HG02610 (cell line): ENCODE results near the gene UPK1B.

Experiments
- ATAC-seq: cut with Tn5 transposase; IDR thresholded peaks from one replicate; pipeline ENCODE4 v1.9.1; 2021; ENCODE audit warnings: mild to moderate bottlenecking, moderate library complexity; ENCODE audit not compliant: unreplicated experiment

Gene UPK1B

DNA sequence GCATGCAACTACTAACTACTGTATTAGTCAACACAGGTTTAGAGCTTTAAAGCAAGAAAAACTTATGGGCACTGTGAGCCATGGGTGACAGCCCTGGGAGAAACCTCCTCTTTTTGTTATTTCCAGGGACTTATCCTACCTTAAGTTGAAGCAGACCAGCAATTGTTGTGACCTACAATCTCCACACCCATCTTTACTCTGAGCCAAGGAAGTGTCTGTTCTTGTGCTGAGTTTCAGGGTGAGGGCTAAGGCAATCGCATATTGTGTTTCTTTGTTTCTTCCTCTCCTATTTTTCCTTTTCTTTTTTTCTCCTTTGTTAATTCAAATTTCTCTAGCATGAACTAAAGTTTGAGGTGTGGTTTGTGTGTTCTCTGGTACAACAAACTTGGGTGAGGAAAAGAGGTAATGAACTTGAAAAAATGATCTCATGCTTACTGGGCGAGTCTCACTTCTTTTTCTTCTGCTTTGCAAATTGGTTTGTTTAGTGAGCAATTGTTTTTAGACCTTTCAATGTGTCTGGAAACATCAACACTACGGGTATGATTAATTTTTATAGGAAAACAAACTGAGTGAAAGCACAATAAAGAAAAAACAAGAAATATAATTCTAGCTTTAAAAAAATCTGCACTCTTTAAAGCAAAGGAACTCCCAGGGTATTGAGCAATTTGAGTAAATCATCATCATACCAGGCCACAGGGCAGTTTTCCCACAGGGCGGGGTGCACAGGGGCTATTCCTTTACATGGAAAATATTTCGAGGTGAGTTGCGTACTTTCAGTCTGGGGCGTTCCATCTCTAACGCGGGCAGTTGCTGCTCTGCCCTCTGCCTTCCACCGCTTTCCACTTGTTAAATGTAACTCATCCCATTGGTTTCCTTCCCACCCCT is 2.7 kb downstream of the UPK1B start:
- no peak for ATAC-seq

DNA sequence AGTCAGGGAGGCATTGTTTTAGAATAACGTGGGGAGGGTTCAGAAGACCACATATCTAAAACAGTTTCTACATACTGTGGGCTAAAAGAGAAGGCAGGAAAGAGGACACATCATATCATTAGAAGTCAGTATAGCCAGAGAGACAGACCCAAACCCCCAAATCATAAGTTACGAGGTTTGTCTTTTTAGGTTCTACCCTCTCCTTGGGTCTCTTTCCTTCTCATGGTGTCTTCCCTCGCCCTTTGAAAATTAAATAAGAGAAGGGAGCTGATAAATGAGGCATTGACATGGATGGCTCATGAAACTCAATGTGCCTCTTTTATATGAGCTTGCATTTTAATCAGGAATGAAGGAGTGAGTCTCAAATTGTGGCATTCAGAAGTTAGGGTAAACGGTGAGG is 3.4 kb downstream of the UPK1B start:
- ATAC-seq = no peak

DNA sequence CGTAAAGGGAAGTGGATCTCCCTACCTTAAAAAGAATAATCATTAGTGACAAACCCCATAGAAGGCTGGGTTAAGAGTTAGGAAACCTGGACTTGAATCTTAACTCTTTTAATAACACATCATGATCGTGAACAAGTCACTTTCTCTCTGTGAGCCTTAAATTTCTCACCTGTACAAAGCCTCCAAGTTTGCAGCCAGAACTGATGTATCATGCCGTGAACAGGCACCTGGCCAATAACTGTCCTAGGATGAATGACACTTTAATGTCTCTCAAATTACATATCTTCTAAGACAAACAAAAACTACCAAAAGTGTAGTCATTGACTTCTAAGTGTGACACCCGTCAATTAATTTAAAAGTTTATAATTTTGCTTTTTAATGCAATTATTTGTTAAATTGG is 3.9 kb downstream of the UPK1B start:
- ATAC-seq = no peak

DNA sequence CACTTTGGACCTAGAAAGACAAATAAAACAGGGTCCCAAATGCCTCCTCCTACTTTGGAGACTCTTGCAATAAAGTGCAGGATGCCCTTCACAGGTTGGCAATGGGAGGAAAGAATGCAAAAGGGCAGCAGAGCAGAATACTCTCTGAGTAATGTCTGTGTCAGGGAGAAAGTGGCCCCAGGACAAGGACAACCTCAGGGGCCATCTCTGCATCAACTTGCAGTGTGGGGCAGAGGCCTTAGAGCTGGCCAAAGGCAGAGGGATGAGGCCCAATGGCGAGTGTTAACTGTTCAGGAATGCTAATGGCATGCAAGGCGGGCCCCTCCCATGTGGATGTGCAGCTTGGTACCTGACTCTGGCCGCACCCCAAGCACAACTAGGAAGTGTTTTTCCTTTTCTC is 8.4 kb downstream of the UPK1B start:
- ATAC-seq = no peak

DNA sequence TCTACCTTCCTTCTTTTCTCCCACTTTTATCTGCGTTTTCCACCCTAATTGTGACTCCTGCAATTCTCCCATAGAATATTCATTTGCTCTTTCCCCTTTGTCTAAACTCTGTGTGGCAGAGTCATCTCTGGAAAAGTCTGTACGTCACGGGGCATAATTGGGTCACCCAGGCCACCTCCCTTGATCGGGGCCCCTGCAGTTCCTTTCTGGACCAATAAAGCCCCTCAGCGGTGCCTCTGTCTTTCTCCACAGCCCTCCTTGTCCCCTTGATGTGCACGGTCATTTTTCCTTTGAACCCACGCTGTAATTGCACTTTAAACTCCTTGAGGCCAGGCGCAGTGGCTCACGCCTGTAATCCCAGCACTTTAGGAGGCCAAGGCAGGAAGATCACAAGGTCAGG is 10.7 kb downstream of the UPK1B start:
- no peak for ATAC-seq

DNA sequence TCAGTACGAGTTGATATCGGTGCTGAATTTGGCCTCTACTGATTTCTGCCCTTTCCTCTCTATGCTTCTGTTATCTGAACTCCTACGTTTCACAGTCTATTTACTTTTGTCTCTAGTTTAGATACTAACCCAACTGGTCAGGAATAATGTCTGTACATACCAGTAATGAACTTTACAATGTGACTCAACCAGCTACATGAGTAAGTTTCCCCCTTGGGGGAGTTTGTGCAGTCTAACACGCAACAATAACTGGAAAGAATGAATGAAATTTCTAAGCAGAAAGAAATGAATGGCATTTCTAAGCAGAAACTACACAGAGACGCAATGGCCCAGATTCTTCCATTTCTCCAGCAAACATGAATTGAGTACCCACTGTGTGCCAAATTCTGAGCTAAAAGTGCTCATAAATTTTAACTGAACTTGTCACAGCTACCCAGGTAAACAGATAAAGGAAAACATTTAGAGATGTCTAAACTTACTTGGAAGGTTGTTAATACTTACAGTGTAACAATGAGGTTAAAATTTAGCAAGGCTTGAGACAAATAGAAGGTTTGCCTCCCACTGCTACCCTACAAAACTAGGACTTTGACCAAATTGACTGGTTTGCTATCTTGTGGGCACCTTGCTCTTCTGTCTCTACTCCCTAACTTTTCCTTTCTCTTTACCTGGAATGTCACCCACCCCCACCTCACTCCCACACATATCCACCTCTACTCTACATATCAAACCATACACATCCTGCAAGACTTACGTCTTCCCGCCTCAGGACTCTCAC is 11.6 kb downstream of the UPK1B start:
- ATAC-seq = no peak

DNA sequence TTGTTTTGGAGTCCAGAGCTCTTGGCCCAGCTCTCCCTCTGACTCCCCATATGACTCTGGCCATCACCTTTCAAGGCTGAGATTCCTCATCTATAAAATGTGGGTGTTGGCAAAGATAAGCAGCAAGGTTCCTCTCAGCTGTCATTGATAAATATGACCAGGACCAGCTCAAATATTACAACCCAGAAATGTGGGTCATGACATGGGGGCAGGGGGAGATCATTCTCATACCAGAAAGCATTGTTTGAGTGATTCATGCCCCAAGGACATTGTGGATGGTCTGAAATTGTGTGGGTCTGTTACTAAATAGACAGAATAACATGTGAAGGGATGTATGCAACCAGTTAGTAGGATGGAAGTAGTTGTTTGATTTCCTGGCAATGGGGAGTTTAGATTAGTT is 13.9 kb downstream of the UPK1B start:
- ATAC-seq = no peak

DNA sequence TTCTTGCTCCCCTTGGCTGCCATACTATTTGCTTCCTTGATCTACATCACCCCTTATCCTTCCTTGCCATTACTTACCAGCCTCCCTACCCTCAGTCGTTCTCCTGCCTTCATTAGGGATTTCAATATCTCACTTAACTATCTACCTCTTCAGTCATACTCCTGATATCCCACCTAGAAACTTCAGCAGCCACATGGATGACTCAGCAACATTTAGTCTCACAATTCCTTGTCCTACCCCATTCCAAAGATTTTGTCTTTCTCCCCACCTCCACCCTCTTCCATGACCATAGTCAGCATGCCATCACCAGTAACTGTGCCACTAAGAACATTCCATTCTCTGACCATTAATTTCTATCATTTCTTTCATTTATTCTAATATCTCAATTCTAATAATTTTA is 18.4 kb downstream of the UPK1B start:
- no peak for ATAC-seq

DNA sequence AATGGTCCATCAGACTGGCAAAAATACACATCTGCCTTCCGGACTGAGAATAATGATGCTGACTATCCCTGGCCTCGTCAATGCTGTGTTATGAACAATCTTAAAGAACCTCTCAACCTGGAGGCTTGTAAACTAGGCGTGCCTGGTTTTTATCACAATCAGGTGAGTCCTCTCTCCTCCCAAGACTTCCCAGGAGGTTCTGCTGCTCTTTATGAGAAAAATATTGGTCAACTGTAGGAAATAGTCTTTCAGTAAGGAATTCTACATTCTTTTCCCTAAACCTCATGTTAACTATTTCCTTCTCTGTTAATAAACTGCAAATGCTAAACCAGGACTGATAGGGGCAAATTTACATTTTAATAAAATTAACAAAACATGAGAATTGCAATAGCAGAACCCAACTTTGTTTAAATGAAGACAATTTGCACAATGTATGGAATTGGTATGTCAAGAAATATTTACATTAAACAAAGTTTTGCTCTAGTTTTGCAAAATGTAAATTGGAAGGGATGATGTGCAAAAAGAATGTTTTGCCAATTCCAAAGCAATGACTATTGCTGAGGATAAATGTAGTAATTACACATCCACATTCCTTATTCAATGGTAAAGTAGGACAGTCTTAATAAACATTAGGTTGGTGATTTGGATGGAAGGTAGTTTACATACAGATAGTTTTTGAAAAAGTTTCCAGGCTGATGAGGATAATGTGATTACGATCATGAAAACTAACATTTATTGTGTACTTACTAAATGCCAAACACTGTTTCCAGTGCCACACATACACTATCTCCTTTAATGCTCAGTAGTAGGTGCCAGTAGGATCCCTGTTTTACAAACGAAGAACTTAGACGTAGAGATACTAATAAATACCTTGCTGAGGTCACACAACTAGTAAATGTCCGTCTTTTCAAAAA is 21.1 kb downstream of the UPK1B start:
- no peak for ATAC-seq

DNA sequence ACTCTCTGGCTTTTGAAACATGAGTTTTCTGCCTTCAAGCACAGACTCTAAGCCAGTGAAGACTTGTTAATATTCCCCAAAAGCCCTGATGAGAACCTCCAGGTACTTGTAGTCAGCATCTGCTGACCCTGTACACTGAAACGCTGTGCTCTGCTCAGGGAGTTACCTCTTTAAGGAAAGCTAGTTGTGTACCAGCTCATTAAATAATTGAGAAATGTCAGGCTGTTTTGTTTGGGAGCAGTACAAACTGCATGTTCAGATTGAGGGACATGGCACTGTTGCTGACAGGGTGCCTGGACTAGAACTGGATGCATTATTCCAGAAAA is 21.7 kb downstream of the UPK1B start:
- ATAC-seq = no peak

DNA sequence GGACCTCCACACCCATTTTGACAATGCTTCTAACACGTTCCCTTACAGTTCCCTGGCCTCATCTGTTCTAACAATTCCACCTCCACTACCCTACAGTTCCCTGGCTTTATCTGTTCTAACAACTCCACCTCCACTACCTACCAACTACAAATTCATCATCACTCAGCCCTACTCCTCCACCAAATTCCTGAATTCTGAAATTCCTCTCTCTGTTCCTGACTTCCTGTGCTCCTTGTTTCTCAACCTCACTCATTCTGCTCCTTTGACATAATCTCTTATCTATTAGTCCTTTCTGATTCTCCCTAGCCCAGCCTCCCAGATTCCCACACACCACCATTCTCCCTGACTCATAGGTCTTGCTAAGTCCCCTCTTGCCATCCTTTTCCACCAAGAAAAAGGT is 22.5 kb downstream of the UPK1B start:
- no peak for ATAC-seq

DNA sequence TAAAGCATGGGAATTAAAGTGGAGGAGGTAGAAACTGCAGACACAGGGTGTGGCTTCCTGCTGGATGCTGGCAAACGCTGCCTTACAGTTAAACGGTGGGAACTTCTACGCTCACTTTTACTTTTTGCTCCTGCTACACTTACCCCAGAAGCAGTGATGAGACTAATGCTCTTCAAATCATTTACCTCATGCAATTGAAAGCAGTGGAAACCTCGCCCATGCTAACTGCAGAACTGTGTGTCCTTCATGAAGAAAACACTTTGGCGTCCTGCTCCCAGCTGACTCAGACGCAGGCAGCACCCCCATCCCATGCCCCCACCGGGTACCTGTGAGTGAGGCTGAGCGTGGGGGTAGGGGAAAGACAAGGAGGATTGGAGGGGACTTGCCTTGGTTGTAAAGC is 31.8 kb downstream of the UPK1B start:
- ATAC-seq = no peak

DNA sequence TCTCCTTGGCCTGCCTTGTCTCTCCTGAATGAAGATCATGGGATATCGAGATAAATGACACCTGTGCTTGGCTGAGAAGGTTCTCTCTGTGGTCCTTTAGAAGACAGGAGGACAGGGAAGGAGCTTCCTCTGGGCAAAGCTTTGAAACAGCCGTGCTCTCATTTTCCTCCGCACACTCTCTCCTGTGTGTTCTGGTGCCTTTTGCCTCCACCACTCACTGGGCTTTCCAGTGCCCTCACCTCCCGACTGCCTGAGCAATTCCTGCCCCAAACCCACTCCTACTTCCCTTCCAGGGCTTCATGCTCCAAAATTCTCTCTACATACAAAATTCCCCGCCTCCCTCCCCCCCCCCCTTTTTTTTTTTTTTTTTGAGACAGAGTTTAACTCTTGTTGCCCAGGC is 32.3 kb downstream of the UPK1B start:
- no peak for ATAC-seq

DNA sequence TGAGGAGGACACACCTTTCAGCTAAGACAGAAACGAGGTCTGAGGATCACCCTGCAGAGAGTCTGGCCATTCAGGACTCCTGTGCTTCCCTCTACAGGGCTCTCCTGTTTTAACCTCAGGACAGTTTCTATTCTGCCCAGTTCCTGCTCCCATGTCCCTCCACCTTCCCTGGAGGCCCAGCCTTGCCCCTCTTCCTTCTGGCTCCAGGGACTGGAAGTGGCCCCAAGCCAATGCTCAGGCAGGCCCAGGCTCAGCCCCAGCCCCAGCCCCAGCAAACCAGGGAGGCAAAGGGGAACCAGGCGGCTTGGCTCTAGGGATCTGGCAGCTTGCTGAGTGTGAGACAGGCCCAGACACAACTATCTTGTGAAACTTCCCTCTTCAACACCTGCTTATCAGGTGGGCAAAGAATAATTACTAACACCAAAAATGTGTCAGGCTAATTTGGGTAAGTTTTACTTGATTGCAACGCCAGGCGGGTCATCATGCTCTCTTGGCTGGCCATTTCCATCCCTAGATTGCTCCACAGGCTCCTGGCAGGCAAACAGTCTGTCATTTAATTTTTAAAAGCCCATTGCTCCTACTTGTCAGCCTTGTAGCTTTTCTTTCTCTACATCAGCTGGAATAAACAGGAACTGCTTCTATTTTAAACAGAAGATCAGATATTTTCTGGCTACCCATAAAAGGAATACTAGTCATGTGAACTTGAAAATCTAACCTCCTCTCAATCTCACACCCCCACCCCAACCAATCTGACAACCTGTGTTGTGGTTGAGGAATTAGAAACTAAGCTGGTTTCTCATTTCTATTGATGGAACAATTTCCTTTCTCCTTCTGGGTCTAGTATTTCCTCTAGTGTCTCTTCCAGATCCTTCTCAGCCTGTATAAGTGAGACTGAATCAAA is 33.5 kb downstream of the UPK1B start:
- no peak for ATAC-seq

DNA sequence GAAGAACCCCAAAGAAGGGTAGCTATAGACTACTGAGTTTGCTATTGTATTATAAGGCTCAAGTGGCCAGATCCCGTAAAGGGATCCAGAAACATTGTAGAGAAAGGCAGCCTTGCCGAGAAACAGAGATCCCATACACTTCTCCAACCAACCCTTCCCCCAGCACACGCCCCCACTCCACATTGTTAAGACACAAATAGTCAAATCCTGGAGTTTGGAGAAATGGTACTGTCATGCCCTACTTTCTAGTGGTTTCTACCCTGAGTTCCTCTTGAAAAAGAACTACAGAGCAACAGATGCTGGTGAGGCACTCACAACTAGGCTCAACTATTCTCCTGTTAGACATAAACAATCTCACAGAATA is 34.1 kb downstream of the UPK1B start:
- no peak for ATAC-seq

DNA sequence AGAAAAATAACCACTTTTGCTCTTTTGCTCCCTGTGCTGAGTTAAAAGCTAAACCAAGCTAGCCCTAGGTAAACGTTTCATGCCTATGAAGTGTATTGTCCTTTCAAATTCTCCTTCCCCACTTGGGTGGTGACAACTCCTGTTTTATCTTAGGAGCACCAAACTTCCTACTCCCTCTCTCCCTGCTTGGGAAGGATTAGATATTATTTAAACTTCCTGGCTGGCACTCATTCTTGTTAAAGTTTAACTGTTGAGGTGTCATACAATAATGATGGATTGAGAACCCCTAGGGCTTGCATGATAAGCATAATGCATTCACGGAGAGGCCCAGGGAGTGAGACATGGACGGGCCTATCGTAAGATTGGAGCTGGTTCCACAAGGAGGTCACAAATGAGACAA is 37.8 kb downstream of the UPK1B start:
- no peak for ATAC-seq

DNA sequence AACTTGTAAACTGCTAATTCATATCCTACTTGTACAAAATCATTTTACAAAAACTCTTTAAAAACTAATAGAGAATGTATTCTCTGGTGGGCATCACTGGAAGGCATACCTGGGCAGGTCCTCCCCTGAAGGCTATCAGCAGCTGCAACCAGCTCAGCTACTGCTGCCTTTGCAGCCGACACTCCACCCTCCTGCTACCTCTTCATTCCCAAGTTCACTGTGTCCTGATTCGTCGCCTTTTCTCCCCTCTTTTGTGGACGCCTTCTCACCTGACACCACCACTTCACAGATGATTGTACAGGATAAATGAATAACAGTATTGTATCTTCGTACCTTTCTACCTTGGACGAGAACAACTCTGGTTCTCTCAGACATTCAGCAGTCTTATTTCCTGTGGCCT is 38.4 kb downstream of the UPK1B start:
- ATAC-seq = no peak

DNA sequence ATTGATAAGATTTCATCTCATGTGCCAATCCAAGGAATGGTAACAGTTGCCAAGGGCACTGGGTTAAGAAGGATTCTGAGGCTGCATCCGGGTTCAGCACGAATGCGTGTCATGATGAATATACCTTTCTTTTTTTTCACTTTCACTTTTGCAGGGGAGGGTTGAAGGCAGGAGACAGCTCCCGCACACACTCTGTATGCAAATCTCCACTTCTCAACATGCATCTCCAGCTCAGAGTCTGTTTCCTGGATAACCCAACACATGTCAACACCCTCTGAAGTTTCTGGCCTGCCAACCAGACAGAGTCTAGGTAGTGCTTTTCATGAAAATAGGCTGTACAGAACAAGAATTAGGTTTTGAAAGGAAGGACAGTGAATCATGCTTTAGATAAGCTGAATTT is 45.7 kb downstream of the UPK1B start:
- ATAC-seq = peak; percentile 98

DNA sequence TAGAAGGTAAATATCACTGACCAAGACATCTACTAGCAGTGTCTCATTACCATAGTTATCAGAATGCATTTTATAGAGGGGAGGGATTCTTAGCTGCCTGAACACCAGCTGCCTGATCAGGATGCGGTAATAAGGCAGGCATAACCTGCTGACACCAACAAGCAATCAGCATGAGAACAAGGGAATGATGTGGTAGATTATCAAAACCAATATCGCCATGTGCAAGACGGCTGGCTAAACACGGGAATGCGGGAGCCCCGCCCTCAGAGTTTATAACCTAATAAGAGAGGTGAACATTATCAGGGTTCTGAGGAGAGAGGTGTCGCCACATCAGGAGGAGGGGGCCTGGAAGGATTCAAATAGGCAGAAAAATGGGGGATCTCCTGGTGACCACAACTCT is 46.8 kb downstream of the UPK1B start:
- ATAC-seq = no peak

DNA sequence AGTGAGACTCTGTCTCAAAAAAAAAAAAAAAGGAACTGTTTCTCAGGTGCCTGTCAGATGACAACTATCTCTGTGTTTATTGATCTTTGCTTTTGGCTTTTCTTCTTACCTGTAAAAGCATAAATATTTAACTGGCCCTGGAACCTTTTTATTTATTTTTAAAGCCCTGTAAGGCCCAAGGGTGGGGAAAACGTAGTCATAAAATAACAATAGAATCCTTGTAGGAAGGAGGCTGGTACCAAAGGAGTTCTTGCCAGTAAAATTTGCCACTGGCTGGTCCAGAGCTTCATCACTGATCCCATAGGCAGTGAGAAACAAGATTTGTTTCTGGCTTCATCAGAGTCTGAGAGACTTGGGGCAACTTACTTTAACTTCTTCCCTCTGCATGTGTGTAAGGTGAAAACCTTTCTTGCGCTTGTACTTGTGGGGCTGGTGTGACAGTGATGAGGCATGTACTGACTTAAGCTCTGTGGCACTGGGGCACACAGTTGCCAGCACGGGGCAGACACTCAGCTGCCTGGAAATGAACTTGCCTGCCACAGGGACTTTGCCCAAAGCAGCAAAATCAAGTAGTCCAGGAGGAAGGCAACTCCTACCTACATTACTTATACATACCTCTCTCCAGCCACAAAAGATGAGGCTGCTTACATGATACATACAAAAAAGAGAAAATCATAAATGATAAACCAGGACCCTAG is 47.7 kb downstream of the UPK1B start:
- ATAC-seq = no peak
